ENCODE results near the gene ROBO1. TPM values are rescaled to one million over a fixed set of nuclear protein-coding genes. Genes with fewer than 3 reads are reported as not detected.

ROBO1 gene
- total and polyA plus RNA-seq, 2 of the 13 experiments (the other 11 are each of a cell fraction or from before 2014, with no cell fraction given) = 52.2 to 71.0 TPM

GRCh38 chr3:79032686-79033318 is 735.0 kb downstream of the ROBO1 start (continued):
- TF ChIP-seq SMC3 (IDR thresholded peaks at IDR 0.05; ENCODE audit: low read length) (peak; percentile 86), FOXA3 (CRISPR knock-in tag; IDR thresholded peaks at IDR 0.05) (no peak), TBL1XR1 (IDR thresholded peaks at IDR 0.05; ENCODE audit: borderline replicate concordance, low read length, partially characterized antibody) (no peak), HNF4A (CRISPR knock-in tag; IDR thresholded peaks at IDR 0.05) (no peak), CHD2 (IDR thresholded peaks at IDR 0.05; ENCODE audit: low read depth, low read length) (no peak), ZXDC (CRISPR knock-in tag; IDR thresholded peaks at IDR 0.05) (no peak), FOXA1 (IDR thresholded peaks at IDR 0.05) (no peak), FOXA1 (CRISPR knock-in tag; IDR thresholded peaks at IDR 0.05) (no peak), MIXL1 (CRISPR knock-in tag; IDR thresholded peaks at IDR 0.05) (0 out of 2 replicates have a peak, but pooled peaks have one; percentile 39), NCOR1 (IDR thresholded peaks at IDR 0.05; ENCODE audit: borderline replicate concordance, low read length) (no peak), TSC22D2 (CRISPR knock-in tag; IDR thresholded peaks at IDR 0.05; ENCODE audit: borderline replicate concordance) (no peak), MAZ (IDR thresholded peaks at IDR 0.05; ENCODE audit: borderline replicate concordance, low read depth, low read length) (no peak), MAZ (CRISPR knock-in tag; IDR thresholded peaks at IDR 0.05; ENCODE audit: low read depth) (no peak), CHCHD3 (CRISPR knock-in tag; IDR thresholded peaks at IDR 0.05) (no peak), ZNF652 (CRISPR knock-in tag; IDR thresholded peaks at IDR 0.05; ENCODE audit: borderline replicate concordance, low read depth) (no peak), ZNF343 (CRISPR knock-in tag; IDR thresholded peaks at IDR 0.05) (no peak)
- TF ChIP-seq, protein P1, sequence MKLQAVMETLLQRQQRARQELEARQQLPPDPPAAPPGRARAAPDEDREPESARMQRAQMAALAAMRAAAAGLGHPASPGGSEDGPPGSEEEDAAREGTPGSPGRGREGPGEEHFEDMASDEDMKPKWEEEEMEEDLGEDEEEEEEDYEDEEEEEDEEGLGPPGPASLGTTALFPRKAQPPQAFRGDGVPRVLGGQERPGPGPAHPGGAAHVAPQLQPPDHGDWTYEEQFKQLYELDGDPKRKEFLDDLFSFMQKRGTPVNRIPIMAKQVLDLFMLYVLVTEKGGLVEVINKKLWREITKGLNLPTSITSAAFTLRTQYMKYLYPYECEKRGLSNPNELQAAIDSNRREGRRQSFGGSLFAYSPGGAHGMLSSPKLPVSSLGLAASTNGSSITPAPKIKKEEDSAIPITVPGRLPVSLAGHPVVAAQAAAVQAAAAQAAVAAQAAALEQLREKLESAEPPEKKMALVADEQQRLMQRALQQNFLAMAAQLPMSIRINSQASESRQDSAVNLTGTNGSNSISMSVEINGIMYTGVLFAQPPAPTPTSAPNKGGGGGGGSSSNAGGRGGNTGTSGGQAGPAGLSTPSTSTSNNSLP (IDR thresholded peaks at IDR 0.05; ENCODE audit: low read depth, low read length) = peak; percentile 63; the same call in 1 of the 2 replicates
- TF ChIP-seq, protein P2, sequence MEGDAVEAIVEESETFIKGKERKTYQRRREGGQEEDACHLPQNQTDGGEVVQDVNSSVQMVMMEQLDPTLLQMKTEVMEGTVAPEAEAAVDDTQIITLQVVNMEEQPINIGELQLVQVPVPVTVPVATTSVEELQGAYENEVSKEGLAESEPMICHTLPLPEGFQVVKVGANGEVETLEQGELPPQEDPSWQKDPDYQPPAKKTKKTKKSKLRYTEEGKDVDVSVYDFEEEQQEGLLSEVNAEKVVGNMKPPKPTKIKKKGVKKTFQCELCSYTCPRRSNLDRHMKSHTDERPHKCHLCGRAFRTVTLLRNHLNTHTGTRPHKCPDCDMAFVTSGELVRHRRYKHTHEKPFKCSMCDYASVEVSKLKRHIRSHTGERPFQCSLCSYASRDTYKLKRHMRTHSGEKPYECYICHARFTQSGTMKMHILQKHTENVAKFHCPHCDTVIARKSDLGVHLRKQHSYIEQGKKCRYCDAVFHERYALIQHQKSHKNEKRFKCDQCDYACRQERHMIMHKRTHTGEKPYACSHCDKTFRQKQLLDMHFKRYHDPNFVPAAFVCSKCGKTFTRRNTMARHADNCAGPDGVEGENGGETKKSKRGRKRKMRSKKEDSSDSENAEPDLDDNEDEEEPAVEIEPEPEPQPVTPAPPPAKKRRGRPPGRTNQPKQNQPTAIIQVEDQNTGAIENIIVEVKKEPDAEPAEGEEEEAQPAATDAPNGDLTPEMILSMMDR (CRISPR knock-in tag; IDR thresholded peaks at IDR 0.05) = peak; percentile 69
- TF ChIP-seq, protein P3, sequence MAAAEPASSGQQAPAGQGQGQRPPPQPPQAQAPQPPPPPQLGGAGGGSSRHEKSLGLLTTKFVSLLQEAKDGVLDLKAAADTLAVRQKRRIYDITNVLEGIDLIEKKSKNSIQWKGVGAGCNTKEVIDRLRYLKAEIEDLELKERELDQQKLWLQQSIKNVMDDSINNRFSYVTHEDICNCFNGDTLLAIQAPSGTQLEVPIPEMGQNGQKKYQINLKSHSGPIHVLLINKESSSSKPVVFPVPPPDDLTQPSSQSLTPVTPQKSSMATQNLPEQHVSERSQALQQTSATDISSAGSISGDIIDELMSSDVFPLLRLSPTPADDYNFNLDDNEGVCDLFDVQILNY (CRISPR knock-in tag; conservative IDR thresholded peaks at IDR 0.05) = no peak
